ENCODE measurements around the gene EFNA2. TPM values are rescaled to one million over a fixed set of nuclear protein-coding genes. Genes with fewer than 3 reads are reported as not detected.

The EFNA2 gene
- polyA plus RNA-seq, 1 donor (not counting 4 experiments of a cell fraction or from before 2014, with no cell fraction given) = not detected

- Histone ChIP-seq H3K4me2 (ENCODE audit: control insufficient read depth, extremely low read depth, insufficient read depth, low read depth, low read length) (peak overlapping the region; percentile 48), H3K27ac (ENCODE audit: control insufficient read depth, insufficient read depth, low read length) (peak overlapping the region; percentile 60), H3K9me3 (ENCODE audit: control insufficient read depth, low read depth, low read length) (no peaks in the 10 kb centered on the region), H3K4me3 (ENCODE audit: control insufficient read depth in 2 of 3, extremely low read depth in 1 of 3, insufficient read depth in 2 of 3, low read depth in 1 of 3, low read length in 3 of 3) (no peak overlapping the region), H2AFZ (ENCODE audit: control insufficient read depth, low read length) (no peak overlapping the region), H3K36me3 (ENCODE audit: control insufficient read depth in 2 of 2, extremely low read depth in 1 of 2, insufficient read depth in 2 of 2, low read length in 2 of 2) (peaks cover 0 to 5% of the 10 kb centered on the region in 2 experiments), H3K79me2 (ENCODE audit: control insufficient read depth, insufficient read depth, low read length) (peaks cover 7% of the 10 kb centered on the region), H4K20me1 (ENCODE audit: control insufficient read depth, extremely low read depth, insufficient read depth, low read length) (no peaks in the 10 kb centered on the region), H3K9me1 (ENCODE audit: control insufficient read depth, extremely low read depth, insufficient read depth, low read length) (peaks cover 2% of the 10 kb centered on the region), H3K9ac (ENCODE audit: control insufficient read depth, extremely low read depth, insufficient read depth, low read length) (peak overlapping the region; percentile 33), H3K4me1 (ENCODE audit: control insufficient read depth, extremely low read depth, insufficient read depth, low read length) (peaks cover 56% of the 10 kb centered on the region), H3K27me3 (ENCODE audit: control insufficient read depth, extremely low read depth, insufficient read depth, low read length) (peaks cover 4% of the 10 kb centered on the region)
- FAIRE-seq (no peak), DNase-seq (ENCODE audit: low read depth, low spot score) (no peak)
- TF ChIP-seq CTCF (optimal IDR thresholded peaks at IDR 0.05 in 1 of 3, IDR thresholded peaks at IDR 0.05 in 1 of 3, conservative IDR thresholded peaks at IDR 0.05 in 1 of 3; ENCODE audit: extremely low read depth in 1 of 3, insufficient read depth in 2 of 3, low read length in 3 of 3) (no peak), EZH2 (IDR thresholded peaks at IDR 0.05; ENCODE audit: low read length) (no peak)
- dilution Hi-C loops (cut with MboI; ENCODE audit: extremely low pct_ligation_motif_present, low sequenced_read_pairs) = no loop called here
These were observed 20.7 kb upstream of the EFNA2 start for GRCh38 chr19:1264801-1265614.

GRCh38 chr19:1265615-1266128, 20.0 kb upstream of the EFNA2 start:
- H3K4me2 ChIP-seq (ENCODE audit: control insufficient read depth, extremely low read depth, insufficient read depth, low read depth, low read length) = peak overlapping the region; percentile 82
- no peak for TF ChIP-seq CTCF (optimal IDR thresholded peaks at IDR 0.05 in 1 of 3, IDR thresholded peaks at IDR 0.05 in 1 of 3, conservative IDR thresholded peaks at IDR 0.05 in 1 of 3; ENCODE audit: extremely low read depth in 1 of 3, insufficient read depth in 2 of 3, low read length in 3 of 3)
- TF ChIP-seq EZH2 (IDR thresholded peaks at IDR 0.05; ENCODE audit: low read length) = no peak
- H3K4me3 ChIP-seq (ENCODE audit: control insufficient read depth in 2 of 3, extremely low read depth in 1 of 3, insufficient read depth in 2 of 3, low read depth in 1 of 3, low read length in 3 of 3) = peak overlapping the region; percentile 11 to 59 (median 40)
- H3K27me3 ChIP-seq (ENCODE audit: control insufficient read depth, extremely low read depth, insufficient read depth, low read length) = peaks cover 4% of the 10 kb centered on the region
- no peak for FAIRE-seq
- H3K9ac ChIP-seq (ENCODE audit: control insufficient read depth, extremely low read depth, insufficient read depth, low read length) = peak overlapping the region; percentile 50
- peaks cover 2% of the 10 kb centered on the region for H3K9me1 ChIP-seq (ENCODE audit: control insufficient read depth, extremely low read depth, insufficient read depth, low read length)
- H3K9me3 ChIP-seq (ENCODE audit: control insufficient read depth, low read depth, low read length) = no peaks in the 10 kb centered on the region
- H3K79me2 ChIP-seq (ENCODE audit: control insufficient read depth, insufficient read depth, low read length) = peaks cover 14% of the 10 kb centered on the region
- no peak overlapping the region for H2AFZ ChIP-seq (ENCODE audit: control insufficient read depth, low read length)
- H3K27ac ChIP-seq (ENCODE audit: control insufficient read depth, insufficient read depth, low read length) = peak overlapping the region; percentile 52
- H4K20me1 ChIP-seq (ENCODE audit: control insufficient read depth, extremely low read depth, insufficient read depth, low read length) = no peaks in the 10 kb centered on the region
- DNase-seq (ENCODE audit: low read depth, low spot score) = no peak
- peaks cover 0 to 7% of the 10 kb centered on the region in 2 experiments for H3K36me3 ChIP-seq (ENCODE audit: control insufficient read depth in 2 of 2, extremely low read depth in 1 of 2, insufficient read depth in 2 of 2, low read length in 2 of 2)
- peaks cover 58% of the 10 kb centered on the region for H3K4me1 ChIP-seq (ENCODE audit: control insufficient read depth, extremely low read depth, insufficient read depth, low read length)
- dilution Hi-C loops (cut with MboI; ENCODE audit: extremely low pct_ligation_motif_present, low sequenced_read_pairs) = no loop called here
